Fibroblast of skin of left biceps (primary cell): Measurements from ENCODE around the gene ALAS2.
"Not testable (repeated sequence)": the region's sequence is repeated elsewhere in the genome, so short reads cannot be mapped to it uniquely, and the experiment has no call there.

Experiments used
- DNase-seq, 2 experiments: peaks; one replicate each; pipeline ENCODE4 v3.0.0-alpha.2; 2013; ENCODE audit warnings: low read depth in 2 of 2

ALAS2 gene

GRCh38 chrX:55030271-55031205 lies at the start of gene ALAS2:
TSS of gene ALAS2 (minus strand) at chrX:55030977. CDS start at chrX:55026000, 4,977 bp downstream.
- DNase-seq: no peak

GRCh38 chrX:55074851-55075467 lies 44.2 kb upstream of the ALAS2 start, which contains the start of gene PAGE2B:
TSS of gene PAGE2B (plus strand) at chrX:55075030. CDS start at chrX:55076042, 1,012 bp downstream.
- no peak for DNase-seq

GRCh38 chrX:55072286-55072685 lies 41.5 kb upstream of the ALAS2 start:
- DNase-seq: no peak

GRCh38 chrX:55067180-55067579 lies 36.4 kb upstream of the ALAS2 start:
- not testable (repeated sequence) for DNase-seq

GRCh38 chrX:55057675-55058249 lies 27.0 kb upstream of the ALAS2 start:
- DNase-seq: no peak

GRCh38 chrX:55056820-55057674 lies 26.3 kb upstream of the ALAS2 start:
- no peak for DNase-seq

- not testable (repeated sequence) for DNase-seq
Measured at GRCh38 chrX:55050599-55050998, 19.8 kb upstream of the ALAS2 start.

- no peak for DNase-seq
Measured at GRCh38 chrX:55041514-55041913, 10.7 kb upstream of the ALAS2 start.

- DNase-seq: no peak
Measured at GRCh38 chrX:55039471-55039870, 8.7 kb upstream of the ALAS2 start.

GRCh38 chrX:55033429-55033828 lies 2.7 kb upstream of the ALAS2 start:
- no peak for DNase-seq

- DNase-seq: no peak
Measured at GRCh38 chrX:55029291-55029690, 1.5 kb downstream of the ALAS2 start.

GRCh38 chrX:55028611-55029010 lies 2.2 kb downstream of the ALAS2 start:
- DNase-seq: no peak

GRCh38 chrX:55028040-55028439 lies 2.7 kb downstream of the ALAS2 start:
- DNase-seq: no peak

- no peak for DNase-seq
Measured at GRCh38 chrX:55026840-55027239, 3.9 kb downstream of the ALAS2 start.

- no peak for DNase-seq
Measured at GRCh38 chrX:55026143-55026542, 4.6 kb downstream of the ALAS2 start.

- DNase-seq: no peak
Measured at GRCh38 chrX:55014897-55015299, 15.9 kb downstream of the ALAS2 start.

GRCh38 chrX:55011294-55011693 lies 19.5 kb downstream of the ALAS2 start:
- no peak for DNase-seq

- DNase-seq: peak; percentile 5 to 19
Measured at GRCh38 chrX:55008571-55009358, 22.0 kb downstream of the ALAS2 start.

GRCh38 chrX:55007656-55008055 lies 23.1 kb downstream of the ALAS2 start:
- DNase-seq: peak; percentile 11 to 12

- no peak for DNase-seq
Measured at GRCh38 chrX:55006827-55007621, 23.8 kb downstream of the ALAS2 start.
